NCI-H1436 treated with DMSO at 0.1 percent for 48 hours (cell line): ENCODE measurements around the gene SNAI3.
A peak's percentile ranks its signal among the peaks of the same experiment; 100 is the strongest.

ENCODE experiments used
- DNase-seq: peaks from one replicate; lab custom pipeline; 2025; lab: John Stamatoyannopoulos, UW

SNAI3 gene

GRCh38 chr16:88665570-88665969 is 20.7 kb downstream of the SNAI3 start:
- DNase-seq = no peak

- DNase-seq = no peak
Measured at GRCh38 chr16:88665148-88665547, 21.2 kb downstream of the SNAI3 start.

GRCh38 chr16:88662843-88663606 is 23.3 kb downstream of the SNAI3 start, which contains the start of gene MVD:
TSS of gene MVD (minus strand) at chr16:88663091. CDS start at chr16:88663080, 11 bp downstream.
- peak; percentile 83 for DNase-seq

DNA sequence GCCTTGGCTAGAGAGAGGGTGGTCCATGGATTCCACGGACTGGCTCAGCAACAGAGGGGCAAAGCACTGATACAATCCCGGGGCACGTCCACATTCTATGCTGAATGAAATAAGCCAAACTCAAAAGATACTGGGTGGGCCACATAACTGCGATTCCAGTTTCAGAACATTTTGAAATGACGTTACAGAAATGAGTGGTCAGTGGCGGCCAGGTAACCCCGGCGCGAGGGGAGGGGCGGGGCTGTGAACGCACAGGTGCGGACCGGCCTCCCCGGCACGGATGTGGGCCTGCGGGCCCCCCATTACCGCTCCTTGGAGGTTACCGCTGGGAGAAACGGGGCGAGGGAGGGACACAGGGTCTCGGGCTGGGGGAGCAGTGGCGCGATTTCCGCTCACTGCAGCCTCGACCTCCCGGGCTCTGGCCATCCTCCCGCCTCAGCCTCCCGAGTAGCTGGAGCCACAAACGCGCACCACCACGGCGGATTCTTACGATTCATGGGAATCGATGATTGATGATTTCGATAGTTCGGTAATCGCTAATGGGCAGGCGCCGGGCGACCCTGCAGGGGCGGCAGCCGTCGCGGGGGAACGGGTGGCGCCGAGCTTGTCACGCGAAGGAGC is 24.0 kb downstream of the SNAI3 start:
- DNase-seq = no peak

DNA sequence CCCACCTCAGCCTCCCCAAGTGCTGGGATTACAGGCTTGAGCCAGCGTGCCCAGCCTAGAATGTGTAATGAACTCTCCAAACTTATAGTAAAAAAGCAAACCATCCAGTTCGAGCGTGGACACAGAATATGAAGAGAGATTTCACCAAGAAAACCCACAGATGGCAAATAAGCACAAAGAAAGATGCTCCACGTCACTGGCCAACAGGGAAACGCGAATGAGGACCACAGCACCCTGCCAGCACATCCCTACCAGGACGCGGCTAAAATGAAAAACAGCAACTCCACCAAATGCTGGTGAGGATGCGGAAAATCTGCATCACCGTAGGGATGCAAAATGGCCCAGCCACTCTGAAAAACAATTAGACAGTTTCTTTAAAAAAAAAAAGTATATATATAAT is 24.8 kb downstream of the SNAI3 start:
- no peak for DNase-seq

DNA sequence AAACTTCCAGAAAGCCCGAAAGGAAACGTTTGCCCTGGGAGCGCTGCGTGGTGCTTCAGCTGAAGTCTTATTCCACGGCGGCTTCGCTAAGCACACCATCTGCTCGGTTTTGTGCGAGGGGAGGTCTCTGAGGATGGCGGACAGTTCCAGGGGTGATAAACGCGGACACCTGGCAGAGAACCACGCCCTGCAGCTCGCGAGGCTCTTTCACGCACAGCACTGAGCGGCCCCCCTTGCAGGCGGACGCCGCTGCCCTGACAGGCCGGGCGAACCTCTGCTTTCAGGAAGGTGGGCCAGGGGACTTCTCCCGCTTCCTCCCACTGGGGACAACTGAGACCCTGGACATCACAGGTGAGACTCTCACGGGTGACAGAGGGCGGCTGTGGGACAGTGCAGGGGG is 27.1 kb downstream of the SNAI3 start:
- no peak for DNase-seq

GRCh38 chr16:88658714-88659113 is 27.6 kb downstream of the SNAI3 start:
- no peak for DNase-seq

DNA sequence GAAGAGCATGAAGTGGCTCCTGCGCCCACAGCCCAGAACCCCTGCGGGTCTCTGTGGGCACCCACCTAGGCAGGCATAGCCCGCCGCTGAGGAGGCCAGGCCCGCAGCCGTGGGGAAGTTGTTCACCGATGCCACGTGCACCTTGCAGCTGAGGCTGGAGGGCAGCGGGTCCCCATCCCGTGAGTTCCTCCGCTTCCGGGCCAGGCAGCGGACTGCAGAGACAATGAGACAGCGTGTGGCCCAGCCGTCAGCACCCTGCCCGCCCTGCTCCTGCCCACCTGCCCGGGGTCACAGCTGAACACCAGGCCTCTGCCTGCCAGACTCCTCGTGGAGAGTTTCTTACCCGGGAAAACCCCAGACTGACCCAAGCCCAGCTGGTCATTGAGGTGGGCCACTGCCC is 28.9 kb downstream of the SNAI3 start:
- DNase-seq = no peak

- DNase-seq = no peak
Measured at GRCh38 chr16:88656291-88656980, 29.9 kb downstream of the SNAI3 start.

DNA sequence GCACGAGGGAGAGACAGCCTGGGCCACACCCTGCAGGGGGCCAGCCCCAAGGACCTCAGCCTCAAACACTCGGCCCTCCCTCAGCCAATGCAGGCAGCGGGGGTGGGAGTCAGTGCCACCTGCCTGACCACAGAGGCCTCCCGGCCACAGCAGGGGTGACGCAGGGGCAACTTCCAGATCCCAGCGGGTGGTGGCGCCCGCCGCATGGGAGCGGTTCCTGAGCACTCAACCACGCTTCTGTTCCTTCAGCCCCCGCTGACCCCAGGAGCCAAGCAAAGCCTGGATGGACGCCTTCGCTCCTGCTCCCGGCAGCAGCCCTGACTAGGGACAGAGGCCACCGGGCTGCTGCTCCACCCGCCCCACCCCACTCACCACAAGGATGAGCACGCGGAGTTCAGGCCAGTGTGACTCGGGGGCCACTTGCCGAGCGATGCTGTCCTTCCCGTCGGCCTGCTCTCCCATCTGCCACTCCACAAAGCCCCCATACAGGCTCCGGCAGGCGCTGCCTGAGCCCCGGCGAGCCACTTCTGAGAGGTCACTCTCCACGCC is 30.5 kb downstream of the SNAI3 start:
- no peak for DNase-seq

GRCh38 chr16:88655053-88655732 is 31.1 kb downstream of the SNAI3 start:
- no peak for DNase-seq

- no peak for DNase-seq
Measured at GRCh38 chr16:88654363-88655052, 31.8 kb downstream of the SNAI3 start.

GRCh38 chr16:88653596-88654362 is 32.5 kb downstream of the SNAI3 start:
- DNase-seq = no peak

- DNase-seq = no peak
Measured at GRCh38 chr16:88653101-88653500, 33.2 kb downstream of the SNAI3 start.

DNA sequence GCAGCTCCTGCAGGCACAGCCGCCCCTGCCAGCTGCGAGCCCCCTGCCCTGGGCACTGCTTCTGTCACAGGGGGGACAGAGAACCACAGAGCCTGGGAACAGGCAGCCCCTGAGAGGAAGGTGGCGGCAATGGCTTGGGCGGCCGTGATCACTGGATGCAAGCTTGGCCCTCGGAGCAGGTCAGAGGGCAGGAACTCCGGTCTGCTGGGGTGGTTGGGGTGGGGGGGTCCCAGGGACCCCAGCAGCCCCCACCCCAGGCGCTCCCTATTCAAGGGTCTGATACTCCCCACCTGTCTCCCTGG is 33.6 kb downstream of the SNAI3 start:
- no peak for DNase-seq

DNA sequence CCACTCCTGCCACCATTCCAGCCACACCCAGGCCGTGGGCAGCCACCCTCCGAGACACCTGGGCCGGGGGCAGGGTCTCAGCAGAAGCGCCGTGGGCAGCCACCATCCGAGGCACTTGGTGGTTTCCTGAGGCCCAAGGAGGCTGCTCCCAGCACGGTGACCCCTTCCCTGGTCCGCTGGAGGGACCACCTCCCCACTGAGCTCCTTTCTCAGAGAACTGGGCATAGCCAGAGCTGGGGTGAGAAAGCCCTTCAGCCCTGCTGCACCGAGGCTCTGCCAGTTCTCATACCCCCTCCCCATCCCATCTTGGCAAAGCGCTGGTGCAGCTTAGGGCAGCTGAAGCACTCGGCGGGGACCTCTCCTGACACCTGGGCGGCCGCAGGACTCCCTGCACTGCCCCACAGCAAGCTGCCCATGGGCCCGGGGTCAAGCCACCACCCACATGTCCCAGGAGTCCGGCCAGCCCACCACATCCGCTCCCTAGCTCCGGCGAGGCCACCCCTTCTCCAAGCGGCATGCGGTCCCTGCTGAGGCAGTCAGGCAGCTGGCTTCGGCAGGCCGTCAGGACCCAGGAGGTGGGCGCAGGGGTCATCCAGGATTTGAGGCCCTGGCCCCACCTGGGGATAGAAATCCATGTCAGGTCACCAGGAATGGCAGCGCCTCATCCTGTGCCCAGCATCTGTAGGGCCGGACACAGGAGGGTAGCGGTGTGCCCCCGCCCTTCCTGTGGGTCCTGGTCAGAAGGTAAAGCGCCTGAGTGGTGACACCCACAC is 34.1 kb downstream of the SNAI3 start:
- no peak for DNase-seq

DNA sequence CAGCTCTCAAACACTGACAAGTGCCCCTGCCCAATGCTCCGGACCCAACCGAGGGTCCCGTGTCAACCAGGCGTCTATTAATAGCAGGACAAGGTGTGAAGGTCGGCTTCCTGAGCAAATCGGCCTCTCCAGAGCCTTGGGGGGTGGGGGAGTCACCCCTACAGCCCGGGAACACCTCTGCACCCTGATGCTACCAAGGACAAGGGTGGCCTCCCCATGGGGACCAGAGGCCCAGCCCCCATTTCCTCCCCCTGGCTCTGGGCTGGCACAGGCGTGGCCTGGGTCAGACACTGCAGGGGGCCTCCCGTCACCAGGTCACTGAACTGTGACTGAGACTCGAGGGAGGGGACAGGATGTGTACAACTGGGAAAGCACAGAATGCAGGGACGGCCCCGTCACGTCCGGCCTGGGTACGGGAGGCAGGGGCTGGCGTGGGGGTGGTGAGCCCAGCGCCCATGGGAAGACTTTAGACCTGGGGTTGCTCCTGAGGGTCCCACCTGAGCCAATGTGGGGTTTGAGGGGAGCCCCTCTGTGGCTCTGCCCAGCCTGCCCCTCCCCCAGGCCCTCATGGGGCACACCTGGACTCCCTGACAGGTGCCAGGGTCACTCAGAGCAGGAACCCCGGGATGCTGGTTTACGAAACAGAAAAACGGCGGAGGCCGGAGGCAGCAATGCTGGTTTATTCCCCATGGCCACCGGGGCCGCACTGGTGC is 34.9 kb downstream of the SNAI3 start:
- no peak for DNase-seq

DNA sequence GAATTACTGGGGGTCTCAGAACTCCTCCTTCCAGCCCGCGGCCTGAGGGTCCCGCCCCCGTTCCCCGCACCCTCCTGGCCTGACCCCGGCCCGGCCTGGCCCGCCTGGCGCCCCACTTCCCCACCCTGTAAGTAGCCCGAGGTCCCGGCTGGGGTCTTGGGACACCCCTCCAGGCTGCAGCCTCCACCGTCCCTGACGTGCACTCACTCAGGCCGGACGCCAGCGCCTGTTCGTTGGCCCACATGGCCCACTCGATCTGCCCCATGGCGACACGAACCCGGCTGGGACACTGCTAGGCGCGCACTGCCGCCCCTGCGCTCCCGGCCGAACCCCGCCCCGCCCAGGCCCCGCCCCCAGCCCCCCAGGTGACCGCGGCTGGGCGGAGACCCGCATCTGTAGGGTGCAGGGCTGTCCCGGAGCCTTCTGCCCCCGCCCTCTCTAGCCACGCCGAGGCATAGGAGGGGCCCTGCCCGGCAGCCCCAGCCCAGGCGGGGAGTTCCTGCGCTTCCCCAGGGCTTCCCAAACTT is 35.5 kb downstream of the SNAI3 start, which contains the start of gene CYBA:
Gene CYBA, minus strand, starts transcription at position 305 of the 527 bp plus-strand sequence. Its CDS starts 40 bp downstream, at position 265.
- DNase-seq = no peak
